ENCODE results near the gene ALG14.

DNA sequence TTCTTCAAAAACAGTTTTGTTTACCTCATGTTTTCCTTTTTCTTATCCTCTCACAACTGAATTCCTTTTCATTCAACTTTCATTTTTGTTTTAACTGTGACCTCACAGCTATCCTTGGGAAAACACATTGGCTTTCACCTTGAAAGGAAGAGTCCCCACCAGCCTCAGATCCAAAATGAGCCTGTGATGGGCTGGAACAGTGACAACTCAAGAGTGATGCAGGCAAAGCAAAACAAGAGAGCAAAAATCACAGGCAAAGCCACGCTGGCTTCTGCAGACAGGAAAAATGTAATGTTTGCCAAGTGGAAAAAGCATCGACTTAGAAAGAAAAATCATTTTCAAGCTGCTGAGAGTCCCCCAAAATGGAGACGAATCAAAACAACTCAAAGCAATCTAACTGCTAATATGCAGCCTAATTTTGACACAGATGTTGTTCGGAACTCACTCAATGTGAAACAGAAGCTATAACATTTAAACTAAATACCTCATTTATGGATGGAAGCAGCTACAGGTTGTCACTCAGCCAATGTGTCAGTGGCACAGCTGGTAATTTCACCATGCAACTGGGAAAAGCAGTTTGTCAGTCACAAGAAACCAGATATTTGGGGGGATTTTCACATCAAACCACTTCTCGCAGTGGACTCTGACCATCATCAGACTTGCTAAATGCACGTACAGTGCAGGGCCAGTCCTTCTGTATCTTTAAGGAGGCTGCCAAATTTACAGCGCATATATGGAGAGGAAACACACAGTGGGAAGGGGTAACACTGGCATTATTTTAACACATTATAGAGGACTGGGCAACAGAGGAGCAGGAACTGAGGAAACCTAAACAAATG is 50.7 kb downstream of the ALG14 start:
- TF ChIP-seq, protein P1, sequence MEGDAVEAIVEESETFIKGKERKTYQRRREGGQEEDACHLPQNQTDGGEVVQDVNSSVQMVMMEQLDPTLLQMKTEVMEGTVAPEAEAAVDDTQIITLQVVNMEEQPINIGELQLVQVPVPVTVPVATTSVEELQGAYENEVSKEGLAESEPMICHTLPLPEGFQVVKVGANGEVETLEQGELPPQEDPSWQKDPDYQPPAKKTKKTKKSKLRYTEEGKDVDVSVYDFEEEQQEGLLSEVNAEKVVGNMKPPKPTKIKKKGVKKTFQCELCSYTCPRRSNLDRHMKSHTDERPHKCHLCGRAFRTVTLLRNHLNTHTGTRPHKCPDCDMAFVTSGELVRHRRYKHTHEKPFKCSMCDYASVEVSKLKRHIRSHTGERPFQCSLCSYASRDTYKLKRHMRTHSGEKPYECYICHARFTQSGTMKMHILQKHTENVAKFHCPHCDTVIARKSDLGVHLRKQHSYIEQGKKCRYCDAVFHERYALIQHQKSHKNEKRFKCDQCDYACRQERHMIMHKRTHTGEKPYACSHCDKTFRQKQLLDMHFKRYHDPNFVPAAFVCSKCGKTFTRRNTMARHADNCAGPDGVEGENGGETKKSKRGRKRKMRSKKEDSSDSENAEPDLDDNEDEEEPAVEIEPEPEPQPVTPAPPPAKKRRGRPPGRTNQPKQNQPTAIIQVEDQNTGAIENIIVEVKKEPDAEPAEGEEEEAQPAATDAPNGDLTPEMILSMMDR (IDR thresholded peaks at IDR 0.05): no peak
- no peak for TF ChIP-seq EP300 (IDR thresholded peaks at IDR 0.05)
